ENCODE results near the gene GPR3. TPM values are rescaled to one million over a fixed set of nuclear protein-coding genes. Genes with fewer than 3 reads are reported as not detected.
A peak's percentile ranks its signal among the peaks of the same experiment; 100 is the strongest.

The GPR3 gene
- polyA plus RNA-seq, 2 of the 4 experiments (the other 2 are of a cell fraction): 0.76 to 1.7 TPM

GRCh38 chr1:27400963-27401341 lies 8.5 kb downstream of the GPR3 start:
- ChIA-PET CTCF (interaction anchor here (1.5 to 9.6 kb wide), 3 partner anchors 13 to 102 kb away, joined by 4 to 158 read pairs (median 6); no protein-coding TSS in a partner anchor), POLR2A (no interaction called here)
- TF ChIP-seq RNF2 (IDR thresholded peaks at IDR 0.05; ENCODE audit: borderline replicate concordance, low read depth): no peak
- TF ChIP-seq REST (IDR thresholded peaks at IDR 0.05): no peak
- no peak for TF ChIP-seq ESRRA (IDR thresholded peaks at IDR 0.05; ENCODE audit: borderline replicate concordance, low read length)
- no peak for TF ChIP-seq HES2 (IDR thresholded peaks at IDR 0.05)
- TF ChIP-seq ATOH8 (CRISPR knock-in tag; IDR thresholded peaks at IDR 0.05; ENCODE audit: low read depth): no peak
- TF ChIP-seq HDAC2 (IDR thresholded peaks at IDR 0.05): no peak
- TF ChIP-seq KDM1A (IDR thresholded peaks at IDR 0.05; ENCODE audit: low read depth): no peak
- WGBS (ENCODE audit: missing lambda C conversion rate): 90% methylated on average over 5 of the region's 5 CpGs
- Histone ChIP-seq H3K27ac (no peak overlapping the region), H3K4me2 (no peak overlapping the region), H3K9me3 (no peaks in the 10 kb centered on the region), H3K4me3 (no peak overlapping the region), H3K4me1 (peaks cover 10% of the 10 kb centered on the region; the same call in 1 of the 3 replicates)
- FAIRE-seq (no peak), ATAC-seq (no peak), DNase-seq (ENCODE audit: low read depth in 1 of 2, low spot score in 1 of 2) (no peak)

- DNase-seq (ENCODE audit: low read depth in 1 of 2, low spot score in 1 of 2) (peak in 1 of 2 experiments; percentile 54), FAIRE-seq (no peak), ATAC-seq (peak; percentile 43 to 63; a peak in 4 of 6 replicates)
- POLR2A ChIA-PET: no interaction called here
- CTCF ChIA-PET: interaction anchor here (0.7 to 9.6 kb wide), 8 partner anchors 12 to 206 kb away, joined by 3 to 158 read pairs (median 4); no protein-coding TSS in a partner anchor
- Histone ChIP-seq H3K4me3 (no peak overlapping the region), H3K4me2 (no peak overlapping the region), H3K27ac (no peak overlapping the region), H3K4me1 (peaks cover 10% of the 10 kb centered on the region; the same call in 1 of the 3 replicates), H3K9me3 (no peaks in the 10 kb centered on the region)
- 0 out of 3 replicates have a peak, but pooled peaks have one; percentile 14 for TF ChIP-seq CTCF (IDR thresholded peaks at IDR 0.05)
- no peak for TF ChIP-seq POLR2A (IDR thresholded peaks at IDR 0.05; ENCODE audit: low read length)
- peak; percentile 11 to 50; a peak in 1 of 5 replicates for TF ChIP-seq RAD21 (conservative IDR thresholded peaks at IDR 0.05 in 1 of 2, IDR thresholded peaks at IDR 0.05 in 1 of 2)
- TF ChIP-seq NR3C1 (IDR thresholded peaks at IDR 0.05): no peak
- no peak for TF ChIP-seq CHD2 (IDR thresholded peaks at IDR 0.05; ENCODE audit: low read length, partially characterized antibody)
- no peak for TF ChIP-seq CHD4 (IDR thresholded peaks at IDR 0.05; ENCODE audit: borderline replicate concordance)
- 57% methylated on average over 8 of the region's 8 CpGs for WGBS (ENCODE audit: missing lambda C conversion rate)
Observed at GRCh38 chr1:27402349-27402754, 9.9 kb downstream of the GPR3 start.

GRCh38 chr1:27403065-27403726 lies 10.8 kb downstream of the GPR3 start:
- ChIA-PET POLR2A (no interaction called here), CTCF (interaction anchor here (0.9 to 4.6 kb wide), 7 partner anchors 13 to 205 kb away, joined by 3 to 13 read pairs (median 3); no protein-coding TSS in a partner anchor)
- 89% methylated on average over 21 of the region's 24 CpGs for WGBS (ENCODE audit: missing lambda C conversion rate)
- DNase-seq (ENCODE audit: low read depth in 1 of 2, low spot score in 1 of 2): peak in 1 of 2 experiments; percentile 25
- peak in 1 of 2 experiments; percentile 24; a peak in 2 of 6 replicates for ATAC-seq
- no peak for FAIRE-seq
- peaks cover 10% of the 10 kb centered on the region; the same call in 1 of the 3 replicates for H3K4me1 ChIP-seq
- no peak overlapping the region for H3K4me3 ChIP-seq
- no peak overlapping the region for H3K4me2 ChIP-seq
- no peaks in the 10 kb centered on the region for H3K9me3 ChIP-seq
- H3K27ac ChIP-seq: no peak overlapping the region
- peak in 1 of 2 experiments; percentile 29; a peak in 1 of 5 replicates for TF ChIP-seq RAD21 (conservative IDR thresholded peaks at IDR 0.05 in 1 of 2, IDR thresholded peaks at IDR 0.05 in 1 of 2)
- no peak for TF ChIP-seq SMC3 (IDR thresholded peaks at IDR 0.05)

Measured in A549 (cell line).